NCI-H446 treated with DMSO at 0.1 percent for 48 hours (cell line): ENCODE results near the gene LIMS3.
"Not testable (repeated sequence)": the region's sequence is repeated elsewhere in the genome, so short reads cannot be mapped to it uniquely, and the experiment has no call there.

ENCODE experiments used
- DNase-seq: peaks from one replicate; lab custom pipeline; 2025; lab: John Stamatoyannopoulos, UW

LIMS3 gene

GRCh38 chr2:109898462-109899336, at the start of gene LIMS3:
TSS of gene LIMS3 (plus strand) at chr2:109898688. CDS start at chr2:109898729, 41 bp downstream.
- not testable (repeated sequence) for DNase-seq

GRCh38 chr2:109871129-109871751, 27.2 kb upstream of the LIMS3 start:
- DNase-seq: not testable (repeated sequence)

- DNase-seq: not testable (repeated sequence)
These were observed 21.9 kb upstream of the LIMS3 start for GRCh38 chr2:109876625-109877024.

GRCh38 chr2:109882112-109882511, 16.4 kb upstream of the LIMS3 start:
- DNase-seq: not testable (repeated sequence)

- not testable (repeated sequence) for DNase-seq
These were observed 10.1 kb upstream of the LIMS3 start for GRCh38 chr2:109888414-109888813.

- not testable (repeated sequence) for DNase-seq
These were observed 8.6 kb upstream of the LIMS3 start for GRCh38 chr2:109889909-109890308.

GRCh38 chr2:109891024-109891423, 7.5 kb upstream of the LIMS3 start:
- not testable (repeated sequence) for DNase-seq

GRCh38 chr2:109893736-109894135, 4.8 kb upstream of the LIMS3 start:
- not testable (repeated sequence) for DNase-seq

- not testable (repeated sequence) for DNase-seq
These were observed 4.3 kb upstream of the LIMS3 start for GRCh38 chr2:109894141-109894540.

- DNase-seq: not testable (repeated sequence)
These were observed 3.2 kb upstream of the LIMS3 start for GRCh38 chr2:109895090-109895869.

- not testable (repeated sequence) for DNase-seq
These were observed 2.3 kb upstream of the LIMS3 start for GRCh38 chr2:109896212-109896611.

GRCh38 chr2:109897769-109898461, 573 bp upstream of the LIMS3 start:
- DNase-seq: not testable (repeated sequence)

- not testable (repeated sequence) for DNase-seq
These were observed 7.3 kb downstream of the LIMS3 start for GRCh38 chr2:109905796-109906195.

GRCh38 chr2:109908626-109909025, 10.1 kb downstream of the LIMS3 start:
- DNase-seq: not testable (repeated sequence)

- DNase-seq: not testable (repeated sequence)
These were observed 12.3 kb downstream of the LIMS3 start for GRCh38 chr2:109910789-109911188.

- not testable (repeated sequence) for DNase-seq
These were observed 15.4 kb downstream of the LIMS3 start for GRCh38 chr2:109913911-109914310.

- not testable (repeated sequence) for DNase-seq
These were observed 16.1 kb downstream of the LIMS3 start for GRCh38 chr2:109914552-109914951.

- DNase-seq: not testable (repeated sequence)
These were observed 17.3 kb downstream of the LIMS3 start for GRCh38 chr2:109915830-109916229.

GRCh38 chr2:109920162-109920561, 21.7 kb downstream of the LIMS3 start:
- DNase-seq: not testable (repeated sequence)

- DNase-seq: not testable (repeated sequence)
These were observed 23.3 kb downstream of the LIMS3 start for GRCh38 chr2:109921543-109922384.

GRCh38 chr2:109924481-109924880, 26.0 kb downstream of the LIMS3 start:
- not testable (repeated sequence) for DNase-seq
